ENCODE data around the gene SLC39A9. TPM values are rescaled to one million over a fixed set of nuclear protein-coding genes. Genes with fewer than 3 reads are reported as not detected.

Gene SLC39A9
- total RNA-seq, 1 experiment from 2014 or later, result 80.2 TPM

DNA sequence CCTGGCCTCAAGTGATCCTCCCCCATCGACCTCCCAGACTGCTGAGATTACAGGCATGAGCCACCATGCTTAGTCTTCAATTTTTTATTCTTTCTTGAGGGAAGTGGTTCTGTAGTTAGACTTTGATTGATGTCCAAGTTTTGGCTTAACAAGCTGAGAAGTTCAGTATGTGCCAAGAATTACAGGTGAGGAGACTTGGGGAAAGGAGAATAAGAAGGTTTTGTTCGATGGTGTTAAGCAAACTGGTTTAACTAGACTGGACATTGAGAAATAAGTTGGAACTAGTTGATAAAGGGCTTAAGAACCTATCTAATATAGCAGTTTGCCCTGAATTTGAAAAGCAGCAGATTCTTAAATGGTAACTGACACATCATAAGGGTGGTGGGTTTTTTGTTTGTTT, 53.4 kb downstream of the SLC39A9 start:
- no TSS peak for BruUV-seq (replicated peaks)
- no peak for ATAC-seq
- H3K4me1 ChIP-seq (ENCODE audit: control insufficient read depth in 1 of 2, insufficient read depth in 2 of 2, low read length in 2 of 2), result no peaks in the 10 kb centered on the region
- H3K9ac ChIP-seq (ENCODE audit: low read length), result no peak overlapping the region
- intact Hi-C loops (cut with micrococcal nuclease), result no loop called here
- H3K27me3 ChIP-seq (ENCODE audit: insufficient read depth, low read length), result no peaks in the 10 kb centered on the region
- ChIA-PET POLR2A (no interaction called here), CTCF (no interaction called here), RAD21 (ENCODE audit: low non-redundant PET in 1 of 2, low total read pairs in 2 of 2, uncharacterized antibody in 2 of 2, unreplicated experiment in 2 of 2) (no interaction called here)
- H3K9me2 ChIP-seq (ENCODE audit: insufficient read depth), result no peaks in the 10 kb centered on the region
- H3K9me3 ChIP-seq (ENCODE audit: control insufficient read depth in 1 of 2, insufficient read depth in 1 of 2, low read depth in 1 of 2, low read length in 2 of 2), result no peaks in the 10 kb centered on the region
- no peaks in the 10 kb centered on the region for H3K79me2 ChIP-seq (ENCODE audit: insufficient read depth, low read length)
- H3K36me3 ChIP-seq (ENCODE audit: control insufficient read depth in 1 of 2, insufficient read depth in 2 of 2, low read length in 2 of 2), result peaks cover 4 to 7% of the 10 kb centered on the region in 2 experiments; a peak in 2 of 4 replicates
- H3K27ac ChIP-seq (ENCODE audit: low read depth, low read length), result no peak overlapping the region
- H4K20me1 ChIP-seq (ENCODE audit: insufficient read depth), result no peaks in the 10 kb centered on the region
- no peak for DNase-seq (ENCODE audit: low read depth, low spot score)
- H3K4me3 ChIP-seq (replicated peaks in 1 of 2; ENCODE audit: low read depth in 1 of 2, low read length in 2 of 2), result no peak overlapping the region
- H3K4me2 ChIP-seq (ENCODE audit: low read length), result no peak overlapping the region
- TF ChIP-seq EZH2 (IDR thresholded peaks at IDR 0.05), result no peak
- TF ChIP-seq POLR2A (IDR thresholded peaks at IDR 0.05; ENCODE audit: borderline replicate concordance, extremely low read depth, insufficient read depth, insufficient read length), result no peak
- no peak for TF ChIP-seq EGR1 (IDR thresholded peaks at IDR 0.05; ENCODE audit: low read depth)
- TF ChIP-seq ZNF274 (IDR thresholded peaks at IDR 0.05; ENCODE audit: low read depth, low read length), result no peak
- TF ChIP-seq, protein P1, sequence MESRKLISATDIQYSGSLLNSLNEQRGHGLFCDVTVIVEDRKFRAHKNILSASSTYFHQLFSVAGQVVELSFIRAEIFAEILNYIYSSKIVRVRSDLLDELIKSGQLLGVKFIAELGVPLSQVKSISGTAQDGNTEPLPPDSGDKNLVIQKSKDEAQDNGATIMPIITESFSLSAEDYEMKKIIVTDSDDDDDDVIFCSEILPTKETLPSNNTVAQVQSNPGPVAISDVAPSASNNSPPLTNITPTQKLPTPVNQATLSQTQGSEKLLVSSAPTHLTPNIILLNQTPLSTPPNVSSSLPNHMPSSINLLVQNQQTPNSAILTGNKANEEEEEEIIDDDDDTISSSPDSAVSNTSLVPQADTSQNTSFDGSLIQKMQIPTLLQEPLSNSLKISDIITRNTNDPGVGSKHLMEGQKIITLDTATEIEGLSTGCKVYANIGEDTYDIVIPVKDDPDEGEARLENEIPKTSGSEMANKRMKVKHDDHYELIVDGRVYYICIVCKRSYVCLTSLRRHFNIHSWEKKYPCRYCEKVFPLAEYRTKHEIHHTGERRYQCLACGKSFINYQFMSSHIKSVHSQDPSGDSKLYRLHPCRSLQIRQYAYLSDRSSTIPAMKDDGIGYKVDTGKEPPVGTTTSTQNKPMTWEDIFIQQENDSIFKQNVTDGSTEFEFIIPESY (IDR thresholded peaks at IDR 0.05; ENCODE audit: extremely low read depth, insufficient replicate concordance, low read length), result no peak
- no peak for TF ChIP-seq SP1 (IDR thresholded peaks at IDR 0.05; ENCODE audit: low read depth)
- TF ChIP-seq RAD21 (IDR thresholded peaks at IDR 0.05; ENCODE audit: low read depth), result no peak
- no peak for TF ChIP-seq ZFX (IDR thresholded peaks at IDR 0.05)
- TF ChIP-seq CBX3 (IDR thresholded peaks at IDR 0.05; ENCODE audit: low read depth), result no peak
- TF ChIP-seq SIN3A (IDR thresholded peaks at IDR 0.05; ENCODE audit: low read depth), result no peak
- TF ChIP-seq, protein P2, sequence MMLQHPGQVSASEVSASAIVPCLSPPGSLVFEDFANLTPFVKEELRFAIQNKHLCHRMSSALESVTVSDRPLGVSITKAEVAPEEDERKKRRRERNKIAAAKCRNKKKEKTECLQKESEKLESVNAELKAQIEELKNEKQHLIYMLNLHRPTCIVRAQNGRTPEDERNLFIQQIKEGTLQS (IDR thresholded peaks at IDR 0.05), result no peak
- no peak for TF ChIP-seq CEBPB (IDR thresholded peaks at IDR 0.05; ENCODE audit: low read depth)
- TF ChIP-seq, protein P3, sequence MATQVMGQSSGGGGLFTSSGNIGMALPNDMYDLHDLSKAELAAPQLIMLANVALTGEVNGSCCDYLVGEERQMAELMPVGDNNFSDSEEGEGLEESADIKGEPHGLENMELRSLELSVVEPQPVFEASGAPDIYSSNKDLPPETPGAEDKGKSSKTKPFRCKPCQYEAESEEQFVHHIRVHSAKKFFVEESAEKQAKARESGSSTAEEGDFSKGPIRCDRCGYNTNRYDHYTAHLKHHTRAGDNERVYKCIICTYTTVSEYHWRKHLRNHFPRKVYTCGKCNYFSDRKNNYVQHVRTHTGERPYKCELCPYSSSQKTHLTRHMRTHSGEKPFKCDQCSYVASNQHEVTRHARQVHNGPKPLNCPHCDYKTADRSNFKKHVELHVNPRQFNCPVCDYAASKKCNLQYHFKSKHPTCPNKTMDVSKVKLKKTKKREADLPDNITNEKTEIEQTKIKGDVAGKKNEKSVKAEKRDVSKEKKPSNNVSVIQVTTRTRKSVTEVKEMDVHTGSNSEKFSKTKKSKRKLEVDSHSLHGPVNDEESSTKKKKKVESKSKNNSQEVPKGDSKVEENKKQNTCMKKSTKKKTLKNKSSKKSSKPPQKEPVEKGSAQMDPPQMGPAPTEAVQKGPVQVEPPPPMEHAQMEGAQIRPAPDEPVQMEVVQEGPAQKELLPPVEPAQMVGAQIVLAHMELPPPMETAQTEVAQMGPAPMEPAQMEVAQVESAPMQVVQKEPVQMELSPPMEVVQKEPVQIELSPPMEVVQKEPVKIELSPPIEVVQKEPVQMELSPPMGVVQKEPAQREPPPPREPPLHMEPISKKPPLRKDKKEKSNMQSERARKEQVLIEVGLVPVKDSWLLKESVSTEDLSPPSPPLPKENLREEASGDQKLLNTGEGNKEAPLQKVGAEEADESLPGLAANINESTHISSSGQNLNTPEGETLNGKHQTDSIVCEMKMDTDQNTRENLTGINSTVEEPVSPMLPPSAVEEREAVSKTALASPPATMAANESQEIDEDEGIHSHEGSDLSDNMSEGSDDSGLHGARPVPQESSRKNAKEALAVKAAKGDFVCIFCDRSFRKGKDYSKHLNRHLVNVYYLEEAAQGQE (IDR thresholded peaks at IDR 0.05; ENCODE audit: low read depth), result no peak
- no peak for TF ChIP-seq SRF (IDR thresholded peaks at IDR 0.05; ENCODE audit: low read depth)
- TF ChIP-seq EZH2phosphoT487 (IDR thresholded peaks at IDR 0.05; ENCODE audit: borderline replicate concordance), result no peak
- TF ChIP-seq POLR2AphosphoS5 (IDR thresholded peaks at IDR 0.05; ENCODE audit: low read depth, low read length), result no peak
- no peak for TF ChIP-seq JUND (IDR thresholded peaks at IDR 0.05)
- H2AFZ ChIP-seq (ENCODE audit: low read depth, low read length, poor library complexity, severe bottlenecking), result no peak overlapping the region
